Peyer's patch (tissue), 4 donors: ENCODE data around the gene PXMP4.
"Not testable (repeated sequence)": the region's sequence is repeated elsewhere in the genome, so short reads cannot be mapped to it uniquely, and the experiment has no call there.

ENCODE experiments used
- CTCF ChIP-seq, 6 experiments: fragments of 450-650 bp in 4 of 6; fragments of 200-600 bp in 2 of 6; sonication (generic) in 1 of 6; IDR thresholded peaks; one replicate each; pipeline ENCODE4 v1.5.1; 2017 to 2019; ENCODE audit warnings: antibody characterized with exemption in 6 of 6, mild to moderate bottlenecking in 3 of 6, moderate library complexity in 1 of 6
- POLR2A ChIP-seq, 2 donors: fragments of 450-650 bp; IDR thresholded peaks; one replicate each; pipeline ENCODE4 v1.5.1; 2017; ENCODE audit warnings: antibody characterized with exemption in 2 of 2, mild to moderate bottlenecking in 2 of 2, moderate library complexity in 2 of 2

GRCh38 chr20:33698966-33699365 is 21.1 kb downstream of the PXMP4 start:
- not testable (repeated sequence) for TF ChIP-seq CTCF, POLR2A (IDR thresholded peaks at IDR 0.05)
